Osteoblast (primary cell): ENCODE results near the gene CBR4. TPM values are rescaled to one million over a fixed set of nuclear protein-coding genes. Genes with fewer than 3 reads are reported as not detected.

Experiments
- DNase-seq: peaks from one replicate; pipeline ENCODE4 v3.0.0; 2011; ENCODE audit warnings: low spot score, mixed read lengths; ENCODE audit not compliant: insufficient read length; ENCODE audit errors: missing footprints
- H2AFZ ChIP-seq: 2 replicates; pipeline ENCODE4 v1.6.0; 2011; ENCODE audit warnings: mild to moderate bottlenecking, low read length
- H3K27ac ChIP-seq: 2 replicates; pipeline ENCODE4 v1.5.1; 2011; ENCODE audit warnings: mild to moderate bottlenecking, low read depth, low read length, moderate library complexity
- H3K27me3 ChIP-seq: 2 replicates; pipeline ENCODE4 v1.6.0; 2012; ENCODE audit warnings: mild to moderate bottlenecking, control low read depth, inconsistent platforms, low read length, moderate library complexity; ENCODE audit not compliant: insufficient read depth
- H3K36me3 ChIP-seq: 2 replicates; pipeline ENCODE4 v1.5.1; 2011; ENCODE audit warnings: mild to moderate bottlenecking, low read length, control low read depth, moderate library complexity; ENCODE audit not compliant: insufficient read depth
- H3K4me1 ChIP-seq: 2 replicates; pipeline ENCODE4 v1.5.1; 2011; ENCODE audit warnings: mild to moderate bottlenecking, low read length, control low read depth, moderate library complexity; ENCODE audit not compliant: insufficient read depth
- H3K4me2 ChIP-seq: 2 replicates; pipeline ENCODE4 v1.6.0; 2011; ENCODE audit warnings: mild to moderate bottlenecking, low read length; ENCODE audit not compliant: insufficient read depth
- H3K4me3 ChIP-seq: fragments of 200-600 bp; sonication (generic); 3 replicates; pipeline ENCODE4 v1.5.1; 2012; ENCODE audit warnings: mild to moderate bottlenecking, low read length, inconsistent platforms; ENCODE audit not compliant: insufficient read depth
- H3K79me2 ChIP-seq: 2 replicates; pipeline ENCODE4 v1.6.0; 2012; ENCODE audit warnings: mild to moderate bottlenecking, low read length, control low read depth, inconsistent platforms; ENCODE audit not compliant: insufficient read depth
- H3K9me3 ChIP-seq: 2 replicates; pipeline ENCODE4 v1.5.1; 2011; ENCODE audit warnings: low read depth, low read length, control low read depth
- H4K20me1 ChIP-seq: 2 replicates; pipeline ENCODE4 v1.6.0; 2012; ENCODE audit warnings: mild to moderate bottlenecking, low read length, control low read depth; ENCODE audit not compliant: insufficient read depth
- total RNA-seq: library from RNA; depleted of rRNA; stranded (reverse); fragments of >200 nt; gene quantifications from 2 replicates; pipeline ENCODE4 v1.2.3, GENCODE V29; 2012
- TF ChIP-seq, protein P1 (sequence below): IDR thresholded peaks from 2 replicates; pipeline ENCODE4 v1.5.1; 2011; ENCODE audit warnings: mild to moderate bottlenecking, low read depth, low read length, moderate library complexity; ENCODE audit errors: extremely low read depth

The CBR4 gene
- total RNA-seq, 1 donor: 19.2 TPM

DNA sequence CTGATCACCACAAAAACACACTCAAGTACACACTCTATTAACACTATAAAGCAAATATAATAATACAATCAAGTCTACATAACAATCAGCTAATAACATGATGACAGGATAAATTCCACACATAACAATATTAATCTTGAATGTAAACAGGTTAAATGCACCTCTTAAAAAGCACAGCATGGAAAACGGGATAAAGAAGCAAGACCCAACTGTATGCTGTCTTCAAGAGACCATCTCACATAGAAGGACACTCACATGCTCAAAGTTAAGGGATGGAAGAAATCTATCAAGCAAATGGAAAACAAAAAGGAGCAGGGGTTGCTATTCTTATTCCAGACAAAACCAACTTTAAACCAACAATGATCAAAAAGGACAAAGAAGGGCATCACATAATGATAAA, 28.1 kb downstream of the CBR4 start:
- Histone ChIP-seq H4K20me1 (peaks cover 5% of the 10 kb centered on the region), H3K9me3 (no peaks in the 10 kb centered on the region), H3K27me3 (no peaks in the 10 kb centered on the region), H3K36me3 (peaks cover 6% of the 10 kb centered on the region), H3K4me1 (peaks cover 14% of the 10 kb centered on the region), H3K27ac (no peak overlapping the region), H3K4me2 (no peak overlapping the region), H3K4me3 (no peak overlapping the region), H2AFZ (no peak overlapping the region), H3K79me2 (peaks cover 11% of the 10 kb centered on the region)
- no peak for DNase-seq
- TF ChIP-seq, protein P1, sequence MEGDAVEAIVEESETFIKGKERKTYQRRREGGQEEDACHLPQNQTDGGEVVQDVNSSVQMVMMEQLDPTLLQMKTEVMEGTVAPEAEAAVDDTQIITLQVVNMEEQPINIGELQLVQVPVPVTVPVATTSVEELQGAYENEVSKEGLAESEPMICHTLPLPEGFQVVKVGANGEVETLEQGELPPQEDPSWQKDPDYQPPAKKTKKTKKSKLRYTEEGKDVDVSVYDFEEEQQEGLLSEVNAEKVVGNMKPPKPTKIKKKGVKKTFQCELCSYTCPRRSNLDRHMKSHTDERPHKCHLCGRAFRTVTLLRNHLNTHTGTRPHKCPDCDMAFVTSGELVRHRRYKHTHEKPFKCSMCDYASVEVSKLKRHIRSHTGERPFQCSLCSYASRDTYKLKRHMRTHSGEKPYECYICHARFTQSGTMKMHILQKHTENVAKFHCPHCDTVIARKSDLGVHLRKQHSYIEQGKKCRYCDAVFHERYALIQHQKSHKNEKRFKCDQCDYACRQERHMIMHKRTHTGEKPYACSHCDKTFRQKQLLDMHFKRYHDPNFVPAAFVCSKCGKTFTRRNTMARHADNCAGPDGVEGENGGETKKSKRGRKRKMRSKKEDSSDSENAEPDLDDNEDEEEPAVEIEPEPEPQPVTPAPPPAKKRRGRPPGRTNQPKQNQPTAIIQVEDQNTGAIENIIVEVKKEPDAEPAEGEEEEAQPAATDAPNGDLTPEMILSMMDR: no peak

DNA sequence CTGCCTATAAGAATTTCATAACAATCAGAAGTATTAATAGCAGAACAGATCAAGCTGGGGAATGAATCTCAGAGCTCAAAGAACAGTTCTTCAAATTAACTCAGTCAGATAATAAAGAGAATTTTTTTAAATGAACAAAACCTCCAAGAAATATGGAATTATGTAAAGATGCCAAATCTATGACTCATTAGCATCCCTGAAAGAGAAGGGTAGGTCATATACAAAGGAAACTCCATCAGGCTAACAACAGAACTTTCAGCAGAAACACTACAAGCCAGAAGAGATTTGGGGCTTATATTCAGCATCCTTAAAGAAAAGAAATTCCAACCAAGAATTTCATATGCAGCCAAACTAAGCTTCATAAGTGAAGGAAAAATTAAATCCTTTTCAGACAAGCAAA, 28.6 kb downstream of the CBR4 start:
- peaks cover 14% of the 10 kb centered on the region for H3K4me1 ChIP-seq
- no peak overlapping the region for H3K4me2 ChIP-seq
- no peak for DNase-seq
- no peaks in the 10 kb centered on the region for H3K9me3 ChIP-seq
- H3K79me2 ChIP-seq: peaks cover 11% of the 10 kb centered on the region
- H2AFZ ChIP-seq: no peak overlapping the region
- TF ChIP-seq, protein P1: no peak
- H3K4me3 ChIP-seq: no peak overlapping the region
- no peaks in the 10 kb centered on the region for H3K27me3 ChIP-seq
- no peak overlapping the region for H3K27ac ChIP-seq
- H3K36me3 ChIP-seq: peaks cover 8% of the 10 kb centered on the region
- H4K20me1 ChIP-seq: peaks cover 5% of the 10 kb centered on the region

DNA sequence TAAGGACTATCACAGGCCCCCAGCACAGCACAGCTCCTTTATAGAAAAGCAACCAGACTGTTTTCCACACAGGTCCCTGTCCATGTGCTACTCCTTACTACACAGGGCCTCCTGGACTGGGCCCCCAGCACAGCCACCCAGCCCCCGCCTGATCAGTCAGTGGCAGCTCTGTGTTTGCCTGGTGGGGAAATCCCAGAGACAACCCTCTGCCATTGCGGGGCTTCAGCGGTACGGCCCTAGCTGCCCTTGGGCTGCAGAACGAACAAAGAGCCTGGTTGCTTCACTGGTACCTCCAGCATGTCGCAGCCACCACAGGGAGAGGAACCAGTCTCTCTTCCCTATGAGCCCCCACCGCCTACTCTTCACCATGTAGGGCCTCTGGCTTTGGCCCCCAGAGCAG, 30.7 kb downstream of the CBR4 start:
- TF ChIP-seq, protein P1: no peak
- Histone ChIP-seq H2AFZ (no peak overlapping the region), H3K4me2 (no peak overlapping the region)

DNA sequence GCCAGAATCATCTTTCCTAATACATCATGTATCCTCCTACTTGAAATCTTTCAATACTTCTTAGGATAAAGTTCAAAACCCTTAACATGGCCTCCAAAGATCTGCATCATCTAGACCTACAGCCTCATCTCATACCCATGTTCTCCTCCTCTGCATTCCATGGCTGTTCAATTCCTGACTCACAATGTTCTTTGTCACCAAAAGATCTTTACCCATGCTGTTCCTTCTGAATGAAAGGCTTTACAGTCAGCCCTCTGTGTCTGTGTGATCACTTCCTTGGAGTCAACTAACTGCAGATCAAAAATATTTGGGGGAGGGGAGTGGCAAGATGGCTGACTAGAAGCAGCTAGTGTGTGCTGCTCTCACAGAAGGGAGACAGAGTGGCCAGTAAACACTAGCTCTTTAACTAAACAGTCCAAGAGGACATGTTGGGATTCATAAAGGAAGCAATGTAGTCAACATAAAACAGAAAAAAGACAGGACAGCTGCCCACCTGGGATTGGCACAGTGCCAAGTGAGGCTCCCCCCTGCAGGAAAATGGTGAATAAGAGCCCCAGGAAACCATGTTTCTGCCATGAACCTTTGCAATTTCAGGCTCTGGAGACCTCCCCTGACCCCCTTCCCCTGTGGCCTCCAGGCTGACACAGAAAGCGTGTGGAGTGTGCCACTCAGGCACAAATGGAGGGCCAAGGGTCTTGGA, 31.9 kb downstream of the CBR4 start:
- no peak overlapping the region for H3K4me3 ChIP-seq
- H4K20me1 ChIP-seq: peaks cover 5% of the 10 kb centered on the region
- no peaks in the 10 kb centered on the region for H3K27me3 ChIP-seq
- H3K4me1 ChIP-seq: peaks cover 14% of the 10 kb centered on the region
- peaks cover 17% of the 10 kb centered on the region for H3K36me3 ChIP-seq
- H3K79me2 ChIP-seq: peaks cover 8% of the 10 kb centered on the region
- peaks cover 2% of the 10 kb centered on the region for H3K9me3 ChIP-seq
- DNase-seq: no peak
- H3K27ac ChIP-seq: no peak overlapping the region
- TF ChIP-seq, protein P1: no peak
- peak overlapping the region; percentile 0 for H2AFZ ChIP-seq
- no peak overlapping the region for H3K4me2 ChIP-seq

More for the DNA sequence above, 30.7 kb downstream of the CBR4 start:
- Histone ChIP-seq H4K20me1 (peaks cover 5% of the 10 kb centered on the region), H3K79me2 (peaks cover 11% of the 10 kb centered on the region), H3K9me3 (peaks cover 2% of the 10 kb centered on the region), H3K27me3 (no peaks in the 10 kb centered on the region), H3K4me3 (no peak overlapping the region), H3K36me3 (peaks cover 17% of the 10 kb centered on the region), H3K4me1 (peaks cover 14% of the 10 kb centered on the region), H3K27ac (no peak overlapping the region)
- no peak for DNase-seq
